ENCODE data around the gene EPHB4. TPM values are rescaled to one million over a fixed set of nuclear protein-coding genes. Genes with fewer than 3 reads are reported as not detected.

The EPHB4 gene
- total and polyA plus RNA-seq, 2 of the 4 experiments (the other 2 are of a cell fraction): 34.5 to 36.4 TPM

DNA sequence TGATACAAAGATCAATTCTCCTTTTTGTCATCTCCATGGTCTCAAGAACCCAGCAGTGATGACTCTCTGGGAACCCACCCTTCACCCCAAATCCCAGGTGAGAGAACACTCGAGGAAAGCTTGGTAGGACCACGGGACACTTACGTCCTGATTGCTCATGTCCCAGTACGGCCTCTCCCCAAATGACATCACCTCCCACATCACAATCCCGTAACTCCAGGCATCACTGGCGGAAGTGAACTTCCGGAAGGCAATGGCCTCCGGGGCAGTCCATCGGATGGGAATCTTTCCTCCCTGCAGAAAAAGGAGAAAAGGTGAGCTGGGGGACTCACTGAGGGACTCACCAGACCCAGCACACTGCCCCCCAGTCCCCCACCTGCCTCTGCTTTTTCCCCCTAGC is 21.0 kb downstream of the EPHB4 start:
- H3K18ac ChIP-seq (ENCODE audit: low read depth, low read length): no peak overlapping the region

More for the DNA sequence above, 21.0 kb downstream of the EPHB4 start:
- Histone ChIP-seq H2BK20ac (ENCODE audit: low read depth, low read length) (no peak overlapping the region), H3K79me1 (ENCODE audit: low read depth in 1 of 2, low read length in 2 of 2) (peaks cover 0 to 32% of the 10 kb centered on the region in 2 experiments; a peak in 2 of 4 replicates), H3K9me3 (ENCODE audit: control insufficient read depth, insufficient read depth, low read length) (no peaks in the 10 kb centered on the region), H4K91ac (ENCODE audit: insufficient read depth, low read depth, low read length) (no peak overlapping the region), H2AK5ac (ENCODE audit: low read depth, low read length) (no peak overlapping the region), H3K4me2 (ENCODE audit: low read depth, low read length) (no peak overlapping the region), H2BK5ac (ENCODE audit: low read depth, low read length, poor library complexity, severe bottlenecking) (no peak overlapping the region), H3K56ac (ENCODE audit: extremely low read depth, insufficient read depth, low read length) (no peak overlapping the region), H3K4ac (ENCODE audit: low read depth, low read length) (no peak overlapping the region), H3K36me3 (ENCODE audit: control insufficient read depth, insufficient read depth, low read length) (peaks cover 63% of the 10 kb centered on the region), H3K27me3 (ENCODE audit: control insufficient read depth, insufficient read depth, low read length) (no peaks in the 10 kb centered on the region), H3K9ac (ENCODE audit: low read depth, low read length) (no peak overlapping the region), H3K14ac (replicated peaks; ENCODE audit: low read depth, low read length) (no peak overlapping the region), H4K5ac (ENCODE audit: low read depth, low read length) (no peak overlapping the region), H3K9me1 (ENCODE audit: insufficient read depth, low read length) (no peaks in the 10 kb centered on the region), H3K4me1 (ENCODE audit: control insufficient read depth, insufficient read depth, low read length) (peaks cover 18% of the 10 kb centered on the region), H3K23ac (ENCODE audit: low read depth, low read length) (no peak overlapping the region), H2AFZ (replicated peaks; ENCODE audit: low read length, poor library complexity) (no peak overlapping the region), H4K8ac (ENCODE audit: low read depth in 2 of 2, low read length in 2 of 2) (no peak overlapping the region), H2AK9ac (replicated peaks; ENCODE audit: low read depth, low read length, poor library complexity) (no peak overlapping the region), H3K27ac (ENCODE audit: insufficient read depth, low read length) (no peak overlapping the region), H3K4me3 (ENCODE audit: insufficient read depth, low read depth, low read length) (no peak overlapping the region), H2BK15ac (ENCODE audit: low read depth, low read length) (no peak overlapping the region), H2BK120ac (ENCODE audit: low read depth, low read length) (no peak overlapping the region), H4K20me1 (ENCODE audit: insufficient read depth, low read length) (peaks cover 11% of the 10 kb centered on the region)
- BruUV-seq (replicated peaks): no TSS peak
- ChIA-PET POLR2A (ENCODE audit: unreplicated experiment) (no interaction called here), CTCF (no interaction called here)
- DNase-seq (no peak), ATAC-seq (ENCODE audit: low read depth) (no peak)
- intact Hi-C loops (cut with micrococcal nuclease): no loop called here
- in situ Hi-C loops (cut with MboI; ENCODE audit: low sequenced_read_pairs): no loop called here
- WGBS, 2 experiments (ENCODE audit: extremely low coverage in 2 of 2, insufficient read length in 1 of 2): no CpG with 5 or more reads among the region's 9 CpGs
- no peak for TF ChIP-seq MXI1 (IDR thresholded peaks at IDR 0.05; ENCODE audit: borderline replicate concordance, low read depth, low read length)
- TF ChIP-seq, protein P1, sequence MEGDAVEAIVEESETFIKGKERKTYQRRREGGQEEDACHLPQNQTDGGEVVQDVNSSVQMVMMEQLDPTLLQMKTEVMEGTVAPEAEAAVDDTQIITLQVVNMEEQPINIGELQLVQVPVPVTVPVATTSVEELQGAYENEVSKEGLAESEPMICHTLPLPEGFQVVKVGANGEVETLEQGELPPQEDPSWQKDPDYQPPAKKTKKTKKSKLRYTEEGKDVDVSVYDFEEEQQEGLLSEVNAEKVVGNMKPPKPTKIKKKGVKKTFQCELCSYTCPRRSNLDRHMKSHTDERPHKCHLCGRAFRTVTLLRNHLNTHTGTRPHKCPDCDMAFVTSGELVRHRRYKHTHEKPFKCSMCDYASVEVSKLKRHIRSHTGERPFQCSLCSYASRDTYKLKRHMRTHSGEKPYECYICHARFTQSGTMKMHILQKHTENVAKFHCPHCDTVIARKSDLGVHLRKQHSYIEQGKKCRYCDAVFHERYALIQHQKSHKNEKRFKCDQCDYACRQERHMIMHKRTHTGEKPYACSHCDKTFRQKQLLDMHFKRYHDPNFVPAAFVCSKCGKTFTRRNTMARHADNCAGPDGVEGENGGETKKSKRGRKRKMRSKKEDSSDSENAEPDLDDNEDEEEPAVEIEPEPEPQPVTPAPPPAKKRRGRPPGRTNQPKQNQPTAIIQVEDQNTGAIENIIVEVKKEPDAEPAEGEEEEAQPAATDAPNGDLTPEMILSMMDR (conservative IDR thresholded peaks at IDR 0.05; ENCODE audit: low read depth, low read length): no peak
- no peak for TF ChIP-seq MAFK (IDR thresholded peaks at IDR 0.05; ENCODE audit: low read depth, low read length)
- no peak for TF ChIP-seq NFE2L2 (IDR thresholded peaks at IDR 0.05; ENCODE audit: low read depth, low read length)
- no peak for TF ChIP-seq CEBPB (IDR thresholded peaks at IDR 0.05; ENCODE audit: low read depth, low read length)
- TF ChIP-seq BHLHE40 (IDR thresholded peaks at IDR 0.05; ENCODE audit: low read depth, low read length): no peak
- no peak for TF ChIP-seq MAZ (IDR thresholded peaks at IDR 0.05; ENCODE audit: borderline replicate concordance, low read depth, low read length)
- no peak for TF ChIP-seq ELK1 (IDR thresholded peaks at IDR 0.05; ENCODE audit: borderline replicate concordance, low read depth, low read length)
- no peak for TF ChIP-seq POLR2A (IDR thresholded peaks at IDR 0.05; ENCODE audit: low read depth, low read length)
- TF ChIP-seq CHD1 (IDR thresholded peaks at IDR 0.05; ENCODE audit: low read depth, low read length): no peak
- no peak for TF ChIP-seq RFX5 (IDR thresholded peaks at IDR 0.05; ENCODE audit: low read depth, low read length)
- no peak for TF ChIP-seq RCOR1 (IDR thresholded peaks at IDR 0.05; ENCODE audit: insufficient replicate concordance, low read length)
- TF ChIP-seq, protein P2, sequence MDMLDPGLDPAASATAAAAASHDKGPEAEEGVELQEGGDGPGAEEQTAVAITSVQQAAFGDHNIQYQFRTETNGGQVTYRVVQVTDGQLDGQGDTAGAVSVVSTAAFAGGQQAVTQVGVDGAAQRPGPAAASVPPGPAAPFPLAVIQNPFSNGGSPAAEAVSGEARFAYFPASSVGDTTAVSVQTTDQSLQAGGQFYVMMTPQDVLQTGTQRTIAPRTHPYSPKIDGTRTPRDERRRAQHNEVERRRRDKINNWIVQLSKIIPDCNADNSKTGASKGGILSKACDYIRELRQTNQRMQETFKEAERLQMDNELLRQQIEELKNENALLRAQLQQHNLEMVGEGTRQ (IDR thresholded peaks at IDR 0.05; ENCODE audit: low read depth, low read length): no peak
- TF ChIP-seq RAD21 (IDR thresholded peaks at IDR 0.05; ENCODE audit: low read length): no peak
- TF ChIP-seq SMC3 (IDR thresholded peaks at IDR 0.05; ENCODE audit: low read depth, low read length): no peak
- no peak for TF ChIP-seq FOS (IDR thresholded peaks at IDR 0.05; ENCODE audit: low read depth, low read length)
- dilution Hi-C loops (cut with HindIII; ENCODE audit: low sequenced_read_pairs, unreplicated experiment): no loop called here

Measured in IMR-90 (cell line).